GF-D8 (cell line): ENCODE data around the gene GP1BA.

Experiments used
- DNase-seq: peaks from one replicate; lab custom pipeline; 2025; lab: John Stamatoyannopoulos, UW

Gene GP1BA

DNA sequence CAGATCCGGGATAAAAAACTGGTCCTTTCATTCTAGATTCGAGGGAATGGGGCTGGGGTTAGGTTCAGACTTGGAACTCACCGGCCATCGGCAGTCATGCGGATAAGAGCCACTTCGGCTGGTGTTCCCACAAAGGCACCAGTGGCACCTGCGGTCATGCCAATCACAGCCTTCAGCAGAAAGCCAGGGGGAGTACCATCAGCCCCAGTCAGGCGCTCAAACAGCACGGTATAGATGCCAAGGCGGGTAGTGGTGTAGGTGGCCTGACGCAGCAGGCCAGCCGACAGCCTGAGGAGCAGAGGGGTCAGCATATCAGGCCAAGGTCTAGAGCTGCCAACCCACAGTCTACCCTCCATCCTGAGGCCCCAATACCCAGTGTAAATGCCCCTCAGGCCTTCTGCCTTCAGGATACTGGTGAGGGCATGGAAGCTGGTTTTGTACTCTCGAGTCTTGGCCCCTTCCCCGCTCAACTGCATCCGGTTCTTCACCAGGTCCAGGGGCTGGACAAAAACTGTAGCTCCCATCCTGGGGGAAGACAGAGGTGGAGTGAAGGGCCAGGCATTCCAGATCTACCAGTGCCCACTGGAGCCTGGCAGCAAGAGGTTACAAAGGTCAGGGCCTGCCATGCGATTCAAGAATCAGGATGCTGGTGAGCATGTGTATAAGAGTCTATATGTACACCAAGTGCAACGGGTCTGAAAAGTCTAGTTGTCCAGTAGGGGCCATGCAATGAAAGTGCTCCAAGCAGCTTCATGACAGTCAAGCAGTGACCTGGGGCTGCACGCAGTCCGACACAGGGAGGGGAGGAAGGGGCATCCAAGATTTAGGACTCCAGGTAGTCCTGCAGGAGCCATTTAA, 6.8 kb downstream of the GP1BA start:
- DNase-seq: no peak

DNA sequence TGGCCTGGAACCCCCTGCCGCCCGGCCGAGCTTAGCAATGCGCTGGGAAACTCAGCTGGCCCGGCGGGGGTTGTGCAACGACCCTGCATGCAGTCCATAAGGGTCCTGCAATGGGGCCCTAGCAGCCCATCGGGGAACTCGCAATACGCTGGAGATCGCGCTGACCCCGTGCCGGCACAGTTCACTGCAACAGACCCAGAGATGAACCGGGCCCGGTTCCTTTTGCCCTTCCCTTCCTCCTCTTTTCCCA, 7.4 kb downstream of the GP1BA start:
- DNase-seq: no peak

DNA sequence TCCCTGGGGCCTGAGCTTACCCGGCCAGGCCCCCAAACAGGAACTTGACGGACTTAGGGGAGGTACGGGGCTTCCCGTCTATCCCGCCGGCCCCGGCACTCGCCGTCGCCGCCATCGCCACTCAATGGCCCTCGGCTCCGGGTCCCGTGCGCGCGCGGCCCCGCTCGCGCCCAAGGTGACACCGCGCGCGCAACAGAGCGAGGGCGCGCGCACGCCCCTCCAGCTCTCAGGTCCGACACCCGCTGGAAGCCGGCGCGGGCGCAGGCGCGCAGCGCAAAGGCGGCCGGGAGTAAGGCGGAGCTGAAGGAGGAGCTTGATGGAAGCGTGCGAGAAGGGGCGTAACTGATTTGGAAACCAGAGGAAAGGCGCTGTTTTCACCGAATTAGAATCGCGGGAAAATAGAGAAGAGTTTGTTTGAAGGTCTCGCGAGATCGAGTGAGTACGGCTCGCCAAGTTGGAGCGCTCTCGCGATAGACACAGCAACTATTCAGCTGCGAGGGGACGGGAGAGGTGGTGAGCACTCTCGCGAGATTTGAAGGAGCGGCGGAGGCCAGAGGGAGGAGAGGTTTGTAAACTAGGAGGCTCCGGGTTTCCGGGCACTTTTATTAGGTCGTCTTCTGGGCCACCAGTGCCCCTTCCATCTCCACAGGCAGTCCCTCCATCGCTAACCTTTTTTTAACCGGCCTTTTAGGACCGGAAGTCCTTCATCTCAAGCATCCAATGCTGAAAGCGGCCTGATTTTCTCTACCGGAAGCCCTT, 7.9 kb downstream of the GP1BA start, which contains the start of the genes RNF167 and SLC25A11:
Gene RNF167 (plus strand): TSS at position 473 of the 759 bp plus-strand sequence. CDS start 642 bp downstream, outside the sequence.
Gene SLC25A11 (minus strand): TSS at position 251 of the 759 bp plus-strand sequence. CDS start 136 bp downstream, at position 115.
- DNase-seq: peak; percentile 93

DNA sequence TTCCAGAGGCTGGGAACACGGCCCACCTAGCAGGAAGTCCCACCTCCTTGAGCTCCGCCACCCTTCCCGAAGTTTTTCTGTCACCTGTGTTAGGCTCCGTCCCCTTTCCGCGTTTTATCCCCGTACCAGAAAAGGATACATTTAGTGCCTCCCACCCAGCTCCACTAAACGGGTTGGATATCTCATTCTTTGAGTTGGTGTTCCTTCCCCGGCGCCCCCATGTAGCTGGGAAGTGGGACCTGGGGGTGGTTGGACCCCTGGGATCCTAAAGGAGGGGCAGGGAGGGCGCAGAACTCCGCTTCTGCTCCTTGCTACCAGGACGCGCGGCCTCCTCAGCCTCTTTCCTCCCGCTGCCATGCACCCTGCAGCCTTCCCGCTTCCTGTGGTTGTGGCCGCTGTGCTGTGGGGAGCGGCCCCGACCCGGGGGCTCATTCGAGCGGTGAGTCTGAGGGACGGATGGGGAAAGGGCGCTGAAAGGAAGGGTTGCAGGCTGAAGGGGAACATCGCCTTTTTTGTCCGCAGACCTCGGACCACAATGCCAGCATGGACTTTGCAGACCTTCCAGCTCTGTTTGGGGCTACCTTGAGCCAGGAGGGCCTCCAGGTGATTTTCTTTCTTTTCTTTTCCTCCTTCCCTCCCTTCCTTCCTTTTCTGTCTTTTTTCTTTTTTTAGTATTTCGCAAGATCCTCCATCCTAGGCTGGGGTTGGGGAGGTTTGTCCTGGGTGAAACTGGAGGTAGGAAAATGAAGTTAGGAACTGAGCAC, 8.7 kb downstream of the GP1BA start:
- peak; percentile 1 for DNase-seq

DNA sequence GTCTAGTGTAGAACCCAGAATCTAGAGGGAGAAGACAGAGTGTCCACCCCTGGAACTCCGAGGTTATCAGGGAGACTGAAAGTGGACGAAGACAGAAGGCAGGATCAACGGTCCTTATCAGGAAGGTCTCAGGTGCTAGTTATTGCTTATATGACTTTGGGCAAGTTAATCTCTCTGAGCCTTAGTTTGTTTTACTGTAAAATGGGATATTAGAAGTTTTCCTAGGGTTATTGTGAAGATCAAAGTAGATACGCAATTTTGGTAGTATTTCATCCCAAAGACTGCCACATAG, 9.2 kb downstream of the GP1BA start:
- DNase-seq: no peak

DNA sequence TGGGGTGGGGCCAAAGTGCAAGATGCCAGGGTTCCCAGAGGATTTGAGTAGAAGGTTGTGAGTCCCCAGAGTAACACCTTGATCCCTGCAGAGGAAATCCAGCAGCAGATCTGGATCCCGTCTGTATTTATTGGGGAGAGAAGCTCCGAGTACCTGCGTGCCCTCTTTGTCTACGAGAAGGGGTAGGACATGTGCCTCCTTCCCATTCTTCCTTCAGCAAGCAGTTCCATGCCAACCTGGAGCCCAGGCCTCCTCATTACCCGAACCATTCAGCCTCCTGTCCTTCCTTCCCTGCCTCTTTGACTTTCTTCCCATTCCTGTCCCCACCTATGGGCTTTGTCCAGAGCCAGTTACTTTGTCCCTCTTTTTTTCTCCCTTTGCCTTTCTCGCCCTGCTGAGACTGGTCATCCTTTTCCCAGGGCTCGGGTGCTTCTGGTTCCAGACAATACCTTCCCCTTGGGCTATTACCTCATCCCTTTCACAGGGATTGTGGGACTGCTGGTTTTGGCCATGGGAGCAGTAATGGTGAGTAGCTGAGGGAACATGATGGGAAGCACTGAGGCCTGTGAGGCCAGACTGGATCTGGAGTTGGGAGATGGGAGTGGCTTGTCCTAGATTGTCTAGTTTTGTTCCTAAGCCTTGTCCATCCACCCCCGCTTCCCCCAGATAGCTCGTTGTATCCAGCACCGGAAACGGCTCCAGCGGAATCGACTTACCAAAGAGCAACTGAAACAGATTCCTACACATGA, 10.9 kb downstream of the GP1BA start:
- no peak for DNase-seq

DNA sequence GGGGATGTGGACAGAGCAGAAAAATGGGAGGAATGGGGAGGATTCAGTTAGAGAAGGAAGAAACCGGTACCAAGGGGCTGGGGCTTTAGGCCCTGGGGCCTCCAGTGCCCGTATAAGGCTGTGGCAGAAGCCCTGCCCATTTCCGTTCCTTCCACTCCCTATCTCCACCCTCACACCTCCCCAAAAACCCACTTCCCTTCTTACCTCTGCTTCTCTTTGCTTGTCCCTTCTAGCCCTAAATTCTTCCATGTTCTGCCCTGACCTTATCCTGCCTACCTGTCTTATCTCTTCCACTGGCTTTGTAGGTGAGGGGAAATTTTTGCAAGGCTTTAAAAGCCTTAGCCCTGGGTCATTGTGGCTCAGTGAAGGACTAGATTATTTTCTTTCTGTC, 12.1 kb downstream of the GP1BA start:
- peak; percentile 19 for DNase-seq

DNA sequence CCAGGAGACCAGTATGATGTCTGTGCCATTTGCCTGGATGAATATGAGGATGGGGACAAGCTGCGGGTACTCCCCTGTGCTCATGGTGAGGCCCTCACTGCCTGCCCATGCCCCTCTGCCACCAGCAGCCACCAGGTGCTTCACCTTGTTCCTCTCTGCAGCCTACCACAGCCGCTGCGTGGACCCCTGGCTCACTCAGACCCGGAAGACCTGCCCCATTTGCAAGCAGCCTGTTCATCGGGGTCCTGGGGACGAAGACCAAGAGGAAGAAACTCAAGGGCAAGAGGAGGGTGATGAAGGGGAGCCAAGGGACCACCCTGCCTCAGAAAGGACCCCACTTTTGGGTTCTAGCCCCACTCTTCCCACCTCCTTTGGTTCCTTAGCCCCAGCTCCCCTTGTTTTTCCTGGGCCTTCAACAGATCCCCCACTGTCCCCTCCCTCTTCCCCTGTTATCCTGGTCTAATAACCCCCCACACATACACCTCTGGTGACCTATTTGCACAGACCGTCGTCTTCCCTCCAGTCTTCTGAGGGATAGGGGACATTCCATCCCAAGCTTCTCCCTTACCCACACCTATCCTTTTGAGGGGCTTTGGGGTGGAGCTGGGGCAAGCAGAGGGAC, 12.6 kb downstream of the GP1BA start:
- DNase-seq: no peak

DNA sequence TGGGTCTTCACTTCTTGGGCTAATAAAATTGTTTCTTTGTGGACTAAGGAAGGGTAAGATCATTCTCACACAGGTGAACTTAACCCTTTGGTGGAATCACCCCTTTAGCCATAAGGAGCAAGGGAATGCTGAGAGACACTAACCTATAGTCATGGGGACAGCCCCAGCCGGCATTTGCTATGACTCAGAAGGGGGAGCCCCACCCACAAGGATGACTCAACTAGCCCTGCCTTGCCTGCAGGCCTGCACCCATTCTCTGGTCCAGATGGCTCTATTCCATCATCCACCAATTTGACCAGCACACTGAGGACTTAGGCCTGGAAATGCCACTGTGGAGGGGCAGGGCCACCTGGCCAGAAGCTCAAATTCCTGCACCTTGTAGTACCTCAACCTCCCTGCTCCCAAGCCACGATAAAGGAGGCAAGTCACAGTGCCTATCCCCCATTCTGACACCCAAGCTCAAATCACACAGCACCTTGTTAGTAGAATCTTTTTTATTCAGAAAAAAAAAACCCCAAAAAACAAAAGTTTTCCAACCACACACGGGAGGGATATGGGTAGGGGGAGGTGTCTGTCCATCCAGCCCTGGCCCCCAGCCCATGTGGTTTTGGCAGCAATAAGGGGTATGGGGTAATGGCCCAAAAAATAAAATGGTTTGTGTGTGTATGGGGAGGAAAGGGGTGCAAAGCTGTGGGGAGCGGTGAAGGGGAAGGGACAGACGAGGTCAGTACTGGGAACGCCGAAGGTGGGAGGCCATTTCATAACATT, 13.3 kb downstream of the GP1BA start:
- DNase-seq: no peak

DNA sequence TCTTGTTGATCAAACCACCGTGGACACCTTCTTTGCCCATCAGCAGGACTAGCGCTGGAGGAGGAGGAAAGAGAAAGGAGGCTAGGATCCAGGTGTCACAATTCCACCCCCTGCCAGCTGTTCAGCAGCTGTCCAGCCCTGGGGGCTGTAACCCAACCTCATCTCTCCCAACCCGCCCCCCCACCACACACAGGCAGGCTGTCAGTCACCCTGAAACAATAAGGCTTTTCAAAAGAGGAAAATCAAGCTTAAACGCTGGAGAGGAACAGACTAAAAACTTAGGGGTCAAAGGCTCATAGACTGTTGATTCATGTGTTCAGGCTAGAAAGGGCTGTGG, 13.8 kb downstream of the GP1BA start:
- no peak for DNase-seq

DNA sequence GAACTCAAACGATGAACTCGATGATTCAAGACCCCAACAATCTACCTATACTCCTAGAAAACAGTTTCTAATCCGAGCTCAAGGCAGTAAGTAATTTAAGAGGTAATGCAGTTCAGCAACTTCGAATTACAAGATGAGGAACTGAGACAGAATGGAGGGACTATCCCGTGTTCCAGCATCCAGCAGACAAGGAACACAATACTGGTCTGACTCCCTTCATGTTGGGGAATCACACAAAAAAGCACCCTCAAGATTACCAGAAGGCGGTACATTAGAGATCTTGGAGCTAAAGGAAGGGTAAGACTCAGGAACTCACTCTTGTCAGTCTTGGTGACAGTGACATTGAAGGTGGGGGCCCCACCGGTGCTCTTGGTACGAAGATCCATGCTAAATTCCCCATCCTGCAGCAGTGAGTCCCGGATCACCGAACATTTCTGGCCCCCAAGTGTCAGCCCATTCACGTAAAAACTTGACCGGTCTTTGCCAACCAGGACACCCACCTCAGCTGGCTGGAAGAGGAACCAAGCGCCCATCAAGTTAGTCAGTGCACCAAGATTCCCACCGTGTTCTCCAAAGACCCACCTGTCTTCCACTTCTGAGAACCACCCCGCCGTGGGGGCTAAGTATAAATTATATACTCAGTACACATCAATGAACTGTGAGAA, 14.4 kb downstream of the GP1BA start:
- DNase-seq: no peak

DNA sequence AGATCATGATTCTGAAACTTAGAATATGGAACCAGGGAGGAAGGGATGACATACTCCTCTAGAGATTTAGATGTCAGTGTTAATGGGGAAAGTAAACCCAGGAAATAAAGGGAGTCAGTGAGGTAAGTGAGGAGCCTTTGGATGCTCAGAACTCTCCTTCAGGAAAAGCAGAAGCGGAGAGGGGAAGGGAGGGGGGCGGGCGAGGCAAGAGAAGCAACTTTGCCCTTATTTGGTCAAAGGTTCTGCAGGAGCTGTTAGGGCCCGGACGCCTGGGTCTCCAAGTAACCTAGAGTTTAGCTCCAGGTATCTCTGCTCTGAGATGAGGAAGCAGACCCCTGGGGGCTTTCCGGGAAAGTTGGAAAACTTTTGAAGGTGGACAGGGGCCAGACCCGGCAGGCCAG, 14.9 kb downstream of the GP1BA start:
- DNase-seq: peak; percentile 45

DNA sequence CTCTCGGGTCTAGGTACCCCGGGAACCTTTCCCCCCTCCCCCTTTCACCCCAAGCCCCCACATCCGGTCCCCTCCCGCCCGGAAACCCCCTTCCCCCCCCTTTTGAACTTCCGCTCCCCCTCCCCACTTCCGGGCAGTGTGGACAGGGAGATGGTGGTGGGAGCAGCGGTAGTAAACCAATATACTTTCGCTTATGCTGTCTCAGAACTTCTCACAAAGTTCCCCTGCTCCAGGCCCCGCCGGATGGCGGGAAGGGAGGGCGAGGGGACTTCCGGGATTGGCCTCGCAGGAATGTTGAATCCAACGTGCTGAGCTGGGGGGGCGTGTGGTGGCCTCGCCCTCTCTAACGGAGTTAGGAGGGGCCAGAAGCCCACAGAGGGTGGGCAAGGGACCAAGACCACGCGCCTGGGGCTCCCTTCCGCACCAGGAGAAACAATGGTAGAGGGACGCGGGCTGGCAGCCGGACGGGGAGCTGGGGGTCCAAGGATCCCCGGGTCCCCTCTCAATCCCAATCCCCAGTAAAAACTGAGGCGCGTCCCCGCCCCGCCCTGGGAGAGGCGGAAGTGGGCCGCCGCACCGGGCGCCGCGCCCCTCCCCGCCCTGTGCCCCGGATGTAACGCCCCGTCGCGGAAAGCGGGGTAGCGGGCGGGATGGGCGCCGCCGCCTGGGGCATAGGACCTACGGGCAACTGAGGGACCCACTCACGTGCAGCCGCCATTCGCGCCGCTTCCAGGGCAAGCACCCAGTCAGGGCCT, 15.5 kb downstream of the GP1BA start:
- peak; percentile 28 for DNase-seq

DNA sequence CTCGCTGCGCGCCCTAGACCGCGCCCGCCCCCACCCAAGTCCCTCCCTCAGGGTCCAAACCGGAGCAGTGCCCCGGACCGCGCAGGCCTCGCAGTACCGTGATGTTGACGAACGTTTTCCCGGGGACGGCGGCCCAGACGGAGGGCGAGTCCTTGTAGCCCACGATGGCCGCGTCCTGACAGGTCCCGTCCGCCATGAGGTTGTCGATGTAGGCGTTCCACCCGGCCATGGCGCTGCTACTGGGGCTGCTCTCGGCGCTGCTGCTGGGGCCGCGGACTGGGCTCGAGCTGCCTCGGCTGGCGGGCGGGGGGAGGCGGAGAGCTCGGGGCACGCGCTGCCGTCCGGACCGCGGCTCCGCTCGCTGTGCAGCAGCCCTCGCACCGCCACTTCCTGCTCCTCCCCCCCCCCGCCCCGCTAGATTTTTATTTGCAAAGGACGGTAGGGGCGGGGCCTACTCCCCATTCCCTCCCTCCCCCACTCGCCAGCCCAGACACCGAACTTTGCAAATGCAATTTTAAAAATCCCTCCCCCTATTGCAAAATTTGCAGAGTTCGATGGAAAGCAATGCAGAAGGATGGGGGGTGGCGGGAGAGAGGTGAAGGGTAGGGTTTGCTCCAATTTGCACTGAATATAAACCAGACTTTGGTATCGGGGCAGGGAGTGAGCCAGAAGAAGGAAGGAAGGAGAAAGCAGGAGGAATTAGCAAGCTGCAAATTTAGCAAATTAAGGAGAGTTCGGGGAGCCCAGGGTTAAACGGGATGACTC, 16.3 kb downstream of the GP1BA start, which contains the start of gene PFN1:
Gene PFN1 (minus strand): TSS at position 365 of the 765 bp plus-strand sequence. CDS start 136 bp downstream, at position 229.
- DNase-seq: peak; percentile 69

DNA sequence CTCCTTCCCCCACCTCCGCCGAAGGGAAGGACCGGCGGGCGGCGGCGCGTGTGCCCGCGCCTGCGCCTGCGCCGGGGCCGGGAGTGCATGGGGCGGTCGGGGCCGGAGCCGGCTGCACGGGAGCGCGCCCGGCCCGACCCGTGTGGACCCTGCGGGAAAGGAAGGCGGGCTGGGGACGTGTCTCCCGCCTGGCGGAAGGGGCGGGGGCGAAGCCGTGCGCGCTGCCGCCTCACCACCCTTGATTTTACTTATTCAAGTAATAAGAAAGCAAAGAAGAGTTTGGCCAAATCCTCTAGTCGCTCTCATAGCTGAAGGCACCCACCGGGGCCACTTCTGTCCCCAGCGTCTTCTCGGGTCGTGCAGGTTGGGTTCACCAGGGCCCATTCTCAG, 16.8 kb downstream of the GP1BA start:
- DNase-seq: peak; percentile 69

DNA sequence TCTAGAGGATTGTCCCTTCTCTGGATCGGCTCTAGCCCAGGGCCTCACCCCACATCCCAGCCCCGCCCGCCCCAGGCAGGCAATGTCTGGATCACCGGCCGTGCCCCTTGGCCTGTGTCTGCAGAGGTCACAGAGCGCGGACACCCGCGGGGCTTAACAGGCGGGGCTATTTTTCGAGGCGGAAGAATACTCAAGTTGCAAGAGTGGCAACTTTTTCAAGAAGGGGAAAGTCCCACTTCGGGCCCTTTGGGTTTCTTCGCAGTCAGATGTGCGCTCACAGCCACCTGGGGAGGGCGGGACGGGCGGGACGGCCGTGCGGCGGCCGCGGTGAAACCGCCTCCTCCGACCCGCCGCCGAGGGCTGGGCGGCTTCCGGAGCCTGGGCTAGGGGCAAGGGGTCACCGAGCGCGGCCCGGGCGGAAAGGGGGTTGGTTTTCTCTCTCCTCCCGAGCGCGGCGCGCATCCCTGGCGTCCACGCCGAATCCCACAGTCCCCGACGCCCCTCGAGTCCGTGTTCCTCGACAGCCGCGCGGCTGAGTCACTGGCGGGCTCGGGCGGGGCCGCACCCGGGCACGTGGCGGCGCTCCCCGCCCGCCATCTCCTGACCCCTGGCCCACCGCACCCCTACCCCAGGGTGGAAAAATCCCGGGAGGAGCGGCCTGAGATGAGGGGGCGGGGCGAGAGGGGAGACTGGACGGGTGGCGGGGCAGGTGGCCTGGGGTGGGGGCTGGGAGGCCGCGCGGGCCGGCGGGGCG, 17.4 kb downstream of the GP1BA start:
- DNase-seq: peak; percentile 39

DNA sequence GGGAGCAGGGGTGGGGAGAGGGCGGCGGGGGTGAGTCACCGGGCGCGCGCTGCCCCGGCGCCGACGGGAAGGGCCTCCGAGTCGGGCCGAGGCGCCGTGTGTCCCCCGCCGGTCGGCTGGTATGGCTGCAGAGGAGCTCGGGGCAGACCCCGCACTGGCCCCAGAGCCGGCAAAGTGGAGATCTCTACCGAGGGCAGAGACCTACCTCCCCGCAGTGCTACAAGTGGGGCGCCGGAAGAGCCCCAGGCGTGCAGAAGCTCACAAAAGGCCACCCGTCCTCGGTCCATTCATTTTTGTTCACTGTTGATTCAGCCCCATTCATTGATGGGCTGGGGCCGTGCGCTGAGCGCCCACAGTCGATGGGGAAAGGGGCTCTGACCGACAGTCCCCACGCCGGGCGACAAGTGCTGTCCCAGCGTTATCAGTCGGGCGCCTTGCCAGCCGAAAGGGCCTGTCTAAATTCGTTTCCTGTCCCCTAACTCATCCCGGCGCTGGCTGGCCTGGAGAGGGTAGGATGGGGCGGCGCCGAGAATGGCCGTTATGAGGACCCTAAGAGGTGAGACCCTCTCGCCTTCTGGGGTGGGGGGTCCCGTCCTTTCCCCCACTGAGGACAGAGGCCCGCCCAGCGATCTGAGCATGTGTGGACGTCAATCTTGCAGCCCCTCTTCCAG, 18.1 kb downstream of the GP1BA start:
- no peak for DNase-seq
